Upper lobe of left lung (tissue), 6 donors: ENCODE measurements around the gene GPHA2. TPM values are rescaled to one million over a fixed set of nuclear protein-coding genes. Genes with fewer than 3 reads are reported as not detected.
"Not testable (repeated sequence)": the region's sequence is repeated elsewhere in the genome, so short reads cannot be mapped to it uniquely, and the experiment has no call there.

Source experiments
- ATAC-seq, 2 donors: fragments of 200-7000 bp; cut with Tn5 transposase; one replicate each; pipeline ENCODE4 v1.9.1; 2022; ENCODE audit warnings: mild to moderate bottlenecking in 2 of 2, moderate library complexity in 2 of 2; ENCODE audit not compliant: low FRiP score in 2 of 2
- DNase-seq, 2 donors: peaks; one replicate each; pipeline ENCODE4 v3.0.0-alpha.2; 2019 to 2020
- H3K27ac ChIP-seq, 4 donors: fragments of 200-600 bp; sonication (generic); one replicate each; pipeline ENCODE4 v1.5.1; 2016 to 2019
- H3K27me3 ChIP-seq, 4 donors: fragments of 200-600 bp; sonication (generic); one replicate each; pipeline ENCODE4 v1.5.1; 2017 to 2019
- H3K36me3 ChIP-seq, 4 donors: fragments of 200-600 bp; sonication (generic); one replicate each; pipeline ENCODE4 v1.5.1; 2016 to 2019
- H3K4me1 ChIP-seq, 4 donors: fragments of 200-600 bp; sonication (generic); one replicate each; pipeline ENCODE4 v1.5.1; 2018 to 2019
- H3K4me3 ChIP-seq, 4 donors: fragments of 200-600 bp; sonication (generic); one replicate each; pipeline ENCODE4 v1.5.1; 2017 to 2019; ENCODE audit warnings: mild to moderate bottlenecking in 2 of 4, moderate library complexity in 1 of 4
- H3K9me3 ChIP-seq, 4 donors: fragments of 200-600 bp; sonication (generic); one replicate each; pipeline ENCODE4 v1.5.1; 2018 to 2019
- EP300 ChIP-seq, 4 donors: sonication (generic); formaldehyde crosslinking; IDR thresholded peaks; one replicate each; pipeline ENCODE4 v1.5.1; 2017; ENCODE audit warnings: antibody characterized with exemption in 4 of 4, control low read depth in 2 of 4
- POLR2A ChIP-seq, 4 donors: fragments of 450-650 bp; IDR thresholded peaks; one replicate each; pipeline ENCODE4 v1.5.1; 2016 to 2017; ENCODE audit warnings: antibody characterized with exemption in 4 of 4, mild to moderate bottlenecking in 2 of 4
- POLR2AphosphoS5 ChIP-seq, 2 donors: sonication (generic); formaldehyde crosslinking; IDR thresholded peaks; one replicate each; pipeline ENCODE4 v1.5.1; 2017; ENCODE audit warnings: antibody characterized with exemption in 2 of 2
- whole genome bisulfite sequencing, 2 donors: methylation state at CpG; one replicate each; pipeline ENCODE4 v1.1.5; 2017 to 2018; 5-methylcytosine and 5-hydroxymethylcytosine counted together
- total RNA-seq, 6 donors: library from RNA; depleted of rRNA in 4 of 6; stranded (reverse); fragments of >200 nt in 4 of 6; gene quantifications; one replicate each; pipeline versions ENCODE4 v1.1.0 to v1.2.1, GENCODE V29; 2016 to 2021
- TF ChIP-seq, protein P1 (sequence below), 6 experiments: fragments of 450-650 bp in 4 of 6; fragments of 200-600 bp in 2 of 6; sonication (generic) in 2 of 6; IDR thresholded peaks; one replicate each; pipeline ENCODE4 v1.5.1; 2016 to 2019; ENCODE audit warnings: antibody characterized with exemption in 6 of 6
- donor health status: DM: no; HTN: no; CAD: no; lungs with moderate emphysema.
- donor health status: DM: no; HTN: yes; CAD: no; lungs with severe emphysema.

Gene GPHA2, protein sequence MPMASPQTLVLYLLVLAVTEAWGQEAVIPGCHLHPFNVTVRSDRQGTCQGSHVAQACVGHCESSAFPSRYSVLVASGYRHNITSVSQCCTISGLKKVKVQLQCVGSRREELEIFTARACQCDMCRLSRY
- total RNA-seq, result not detected

DNA sequence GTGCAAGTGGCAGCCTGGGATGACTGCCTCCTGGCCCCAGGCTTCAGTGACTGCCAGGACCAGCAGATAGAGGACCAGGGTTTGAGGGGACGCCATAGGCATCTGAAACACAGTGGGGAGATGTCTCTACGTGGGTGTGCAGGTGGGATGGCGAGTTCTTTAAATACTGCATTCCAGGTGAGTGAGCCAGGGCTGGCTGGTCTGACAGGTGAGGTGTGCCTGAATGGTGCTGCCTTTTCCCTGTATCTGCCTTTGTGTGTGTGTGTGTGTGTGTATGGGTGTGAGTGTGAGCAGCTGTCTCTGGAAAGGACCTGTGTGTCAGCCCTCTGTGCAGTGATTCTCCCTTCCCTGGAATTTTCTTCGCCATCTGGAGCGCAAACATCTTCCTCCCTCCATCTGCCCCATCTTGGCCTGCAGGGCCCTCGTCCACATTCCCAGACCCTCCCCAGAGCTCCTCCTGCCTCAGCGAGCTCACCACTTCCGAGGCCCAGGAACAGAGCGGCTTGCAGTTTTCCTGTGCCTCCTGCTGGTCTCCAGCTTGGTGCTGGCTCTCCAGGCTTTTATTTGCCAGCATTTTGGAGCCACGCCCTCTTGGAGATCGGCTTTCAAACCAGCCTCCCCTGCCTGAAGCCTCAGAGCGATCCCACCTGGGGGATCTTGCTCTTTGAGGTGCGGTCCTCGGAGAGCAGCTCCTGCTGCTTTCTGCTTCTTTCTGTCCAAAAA lies at the start of gene GPHA2:
Gene GPHA2 (minus strand): TSS at position 535 of the 723 bp plus-strand sequence. CDS start 433 bp downstream, at position 102.
- no peak within 1 kb of the TSS for H3K27ac ChIP-seq

DNA sequence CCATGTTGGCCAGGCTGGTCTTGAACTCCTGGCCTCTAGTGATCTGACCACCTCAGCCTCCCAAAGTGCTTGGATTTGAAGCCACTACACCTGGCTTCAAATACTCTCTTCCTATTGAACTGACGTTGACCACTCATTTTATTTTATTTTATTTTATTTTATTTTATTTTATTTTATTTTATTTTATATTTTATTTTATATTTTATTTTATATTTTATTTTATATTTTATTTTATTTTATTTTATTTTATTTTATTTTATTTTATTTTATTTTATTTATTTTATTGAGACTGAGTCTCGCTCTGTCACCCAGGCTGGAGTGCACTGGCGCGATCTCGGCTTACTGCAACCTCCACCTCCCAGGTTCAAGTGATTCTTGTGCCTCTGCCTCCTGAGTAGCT lies 47.6 kb upstream of the GPHA2 start:
- not testable (repeated sequence) for H3K9me3 ChIP-seq, H3K36me3 ChIP-seq, DNase-seq, H3K4me1 ChIP-seq, H3K27ac ChIP-seq, H3K4me3 ChIP-seq, H3K27me3 ChIP-seq, ATAC-seq
- 83 to 98% methylated on average over 5 of the region's 5 CpGs for WGBS, 2 donors

More for the DNA sequence above, at the start of gene GPHA2:
- WGBS, 2 donors, result 77 to 80% methylated on average over 14 of the region's 14 CpGs
- ATAC-seq (no peak), DNase-seq (no peak)
- Histone ChIP-seq H3K27me3 (no peaks in the 10 kb centered on the region), H3K4me1 (no peaks in the 10 kb centered on the region), H3K9me3 (no peaks in the 10 kb centered on the region), H3K36me3 (peaks cover 17 to 51% (median 44%) of the 10 kb centered on the region in 4 donors), H3K4me3 (no peak within 1 kb of the TSS)
- TF ChIP-seq POLR2AphosphoS5 (IDR thresholded peaks at IDR 0.05) (no peak), POLR2A (IDR thresholded peaks at IDR 0.05) (no peak), EP300 (IDR thresholded peaks at IDR 0.05) (no peak)
- TF ChIP-seq, protein P1, sequence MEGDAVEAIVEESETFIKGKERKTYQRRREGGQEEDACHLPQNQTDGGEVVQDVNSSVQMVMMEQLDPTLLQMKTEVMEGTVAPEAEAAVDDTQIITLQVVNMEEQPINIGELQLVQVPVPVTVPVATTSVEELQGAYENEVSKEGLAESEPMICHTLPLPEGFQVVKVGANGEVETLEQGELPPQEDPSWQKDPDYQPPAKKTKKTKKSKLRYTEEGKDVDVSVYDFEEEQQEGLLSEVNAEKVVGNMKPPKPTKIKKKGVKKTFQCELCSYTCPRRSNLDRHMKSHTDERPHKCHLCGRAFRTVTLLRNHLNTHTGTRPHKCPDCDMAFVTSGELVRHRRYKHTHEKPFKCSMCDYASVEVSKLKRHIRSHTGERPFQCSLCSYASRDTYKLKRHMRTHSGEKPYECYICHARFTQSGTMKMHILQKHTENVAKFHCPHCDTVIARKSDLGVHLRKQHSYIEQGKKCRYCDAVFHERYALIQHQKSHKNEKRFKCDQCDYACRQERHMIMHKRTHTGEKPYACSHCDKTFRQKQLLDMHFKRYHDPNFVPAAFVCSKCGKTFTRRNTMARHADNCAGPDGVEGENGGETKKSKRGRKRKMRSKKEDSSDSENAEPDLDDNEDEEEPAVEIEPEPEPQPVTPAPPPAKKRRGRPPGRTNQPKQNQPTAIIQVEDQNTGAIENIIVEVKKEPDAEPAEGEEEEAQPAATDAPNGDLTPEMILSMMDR (IDR thresholded peaks at IDR 0.05), result no peak

DNA sequence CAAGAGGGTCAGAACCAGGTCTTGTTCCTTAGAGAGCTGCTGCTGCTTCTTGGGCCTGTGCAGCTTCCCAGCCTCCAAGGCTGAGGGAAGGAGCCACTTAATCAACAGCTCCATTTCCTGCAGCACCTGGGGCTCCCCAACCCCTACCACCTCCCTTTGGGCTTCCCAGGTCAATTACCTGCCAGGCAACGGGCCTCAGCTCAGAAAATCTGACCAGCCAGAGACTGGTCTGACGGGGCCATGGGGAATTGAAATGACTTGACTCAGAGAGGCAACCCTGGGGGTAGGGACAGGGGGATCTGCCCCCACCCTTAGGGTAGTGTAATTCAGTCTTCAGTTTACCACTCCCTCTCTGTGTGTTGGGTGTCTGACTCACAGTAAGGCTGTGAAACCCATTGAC lies 41.0 kb upstream of the GPHA2 start:
- 79% methylated on average over 2 of the region's 2 CpGs; no CpG with 5 or more reads in 1 of the 2 donors for WGBS, 2 donors
- DNase-seq, result no peak
- Histone ChIP-seq H3K36me3 (no peaks in the 10 kb centered on the region), H3K9me3 (no peaks in the 10 kb centered on the region), H3K27ac (no peak overlapping the region), H3K4me3 (no peak overlapping the region), H3K27me3 (no peaks in the 10 kb centered on the region), H3K4me1 (peaks cover 4 to 9% (median 7%) of the 10 kb centered on the region in 4 donors)
- no peak for ATAC-seq
- TF ChIP-seq POLR2A (IDR thresholded peaks at IDR 0.05) (no peak), EP300 (IDR thresholded peaks at IDR 0.05) (no peak), POLR2AphosphoS5 (IDR thresholded peaks at IDR 0.05) (no peak)
- TF ChIP-seq, protein P1 (IDR thresholded peaks at IDR 0.05), result no peak

DNA sequence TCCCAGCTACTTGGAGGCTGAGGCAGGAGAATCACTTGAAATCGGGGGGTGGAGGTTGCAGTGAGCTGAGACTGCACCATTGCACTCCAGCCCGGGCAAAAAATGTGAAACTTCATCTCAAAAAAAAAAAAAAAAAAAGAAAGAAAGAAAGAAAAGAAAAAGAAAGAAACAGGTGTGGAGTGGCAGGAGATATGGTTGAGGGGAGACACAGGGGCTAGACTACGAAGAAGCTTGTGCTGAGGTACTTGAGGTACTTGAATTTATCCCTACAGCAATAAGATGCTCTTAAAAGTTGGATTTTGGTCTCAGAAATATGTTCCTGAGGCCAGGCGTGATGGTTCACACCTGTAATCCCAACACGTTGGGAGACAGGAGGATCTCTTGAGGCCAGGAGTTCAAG lies 38.4 kb upstream of the GPHA2 start:
- no peaks in the 10 kb centered on the region for H3K27me3 ChIP-seq
- no peak overlapping the region for H3K27ac ChIP-seq
- DNase-seq (no peak), ATAC-seq (no peak)
- H3K4me3 ChIP-seq, result no peak overlapping the region
- TF ChIP-seq, protein P1 (IDR thresholded peaks at IDR 0.05), result no peak
- no peak for TF ChIP-seq POLR2AphosphoS5 (IDR thresholded peaks at IDR 0.05)
- no peak for TF ChIP-seq POLR2A (IDR thresholded peaks at IDR 0.05)
- no peak for TF ChIP-seq EP300 (IDR thresholded peaks at IDR 0.05)
- 78 to 86% methylated on average over 5 of the region's 5 CpGs for WGBS, 2 donors
- no peaks in the 10 kb centered on the region for H3K36me3 ChIP-seq
- H3K4me1 ChIP-seq, result peaks cover 8 to 13% (median 10%) of the 10 kb centered on the region in 4 donors
- H3K9me3 ChIP-seq, result no peaks in the 10 kb centered on the region

DNA sequence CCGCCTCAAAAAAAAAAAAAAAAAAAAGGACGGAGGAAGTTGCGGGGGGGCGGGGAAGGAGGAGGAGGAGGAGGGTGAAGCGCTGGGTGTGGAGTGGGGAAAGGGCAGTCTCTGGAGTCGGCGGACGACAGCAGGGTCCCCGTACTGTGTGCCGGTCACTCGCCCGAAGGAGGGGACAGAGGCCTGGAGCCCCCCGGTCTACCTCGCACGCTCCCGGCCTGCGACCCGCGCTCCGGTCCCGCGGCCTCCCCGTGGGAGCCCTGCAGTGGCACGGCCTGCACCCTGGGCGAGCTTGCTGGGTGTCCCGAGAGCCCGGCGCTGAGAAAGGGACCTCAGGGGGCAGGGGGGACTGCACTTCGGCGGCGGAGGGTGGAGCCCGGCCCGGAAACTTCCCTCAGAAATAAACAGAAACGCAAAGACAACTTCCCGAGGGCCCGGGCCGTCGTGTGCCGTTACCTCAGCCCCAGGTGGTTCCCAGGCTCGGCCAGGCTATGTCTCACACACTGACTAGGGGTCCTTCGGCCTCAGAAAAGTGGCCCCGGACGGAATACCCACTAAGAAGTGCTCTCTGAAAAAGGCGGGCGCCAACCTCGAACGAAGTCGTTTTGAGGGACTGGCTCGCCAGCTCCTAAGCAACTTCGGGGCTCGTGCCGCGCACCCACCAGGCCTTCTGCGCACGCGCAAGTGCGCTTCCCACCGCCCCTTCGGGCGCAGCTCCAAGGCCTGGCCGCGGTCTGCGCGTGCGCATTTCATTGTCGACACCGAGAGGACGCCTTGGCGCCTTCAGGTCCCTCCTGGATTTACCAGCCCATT lies 35.9 kb upstream of the GPHA2 start, which contains the start of gene MAJIN:
Gene MAJIN (minus strand): TSS at position 688 of the 813 bp plus-strand sequence. CDS start 12,703 bp downstream, outside the sequence.
- no peaks in the 10 kb centered on the region for H3K9me3 ChIP-seq
- no peaks in the 10 kb centered on the region for H3K36me3 ChIP-seq
- H3K27me3 ChIP-seq, result no peaks in the 10 kb centered on the region
- peak within 1 kb of the TSS; percentile 27 to 73 (median 44) for H3K27ac ChIP-seq
- peak within 1 kb of the TSS; percentile 18 to 46 (median 35) for H3K4me3 ChIP-seq
- ATAC-seq (peak; percentile 55 to 92), DNase-seq (peak; percentile 68 to 97)
- peaks cover 8 to 13% (median 10%) of the 10 kb centered on the region in 4 donors for H3K4me1 ChIP-seq
- 21 to 28% methylated on average over 45 to 67 of the region's 69 CpGs for WGBS, 2 donors
- TF ChIP-seq POLR2AphosphoS5 (IDR thresholded peaks at IDR 0.05), result peak in 1 of 2 donors; percentile 43
- TF ChIP-seq, protein P1 (IDR thresholded peaks at IDR 0.05), result peak in 1 of 6 experiments; percentile 5
- TF ChIP-seq POLR2A (IDR thresholded peaks at IDR 0.05), result peak in 1 of 4 donors; percentile 29
- TF ChIP-seq EP300 (IDR thresholded peaks at IDR 0.05), result no peak
